IMR-90 (cell line): ENCODE data around the gene COL8A1. TPM values are rescaled to one million over a fixed set of nuclear protein-coding genes. Genes with fewer than 3 reads are reported as not detected.

Experiments
- ATAC-seq: fragments of 200-7000 bp; cut with Tn5 transposase; 2 replicates; pipeline ENCODE4 v1.9.1; 2020; ENCODE audit warnings: low read depth, mild to moderate bottlenecking, moderate library complexity
- BruUV-seq: library from RNA; stranded (reverse); fragments of 400-500 nt; replicated peaks from 2 replicates; lab custom pipeline; 2021; lab: Mats Ljungman, UMichigan
- CTCF ChIA-PET: fragments of 300-600 bp; formaldehyde crosslinking; extraction: SDS; loops from one replicate; lab custom pipeline; 2021; ENCODE audit warnings: antibody characterized with exemption; lab: Yijun Ruan, JAX
- POLR2A ChIA-PET: fragments of 300-600 bp; sonication (Branson Sonifier 250); formaldehyde crosslinking; loops from one replicate; lab custom pipeline; 2022; ENCODE audit warnings: antibody characterized with exemption; ENCODE audit not compliant: unreplicated experiment; lab: Charles Lee
- DNase-seq: peaks from one replicate; pipeline ENCODE4 v3.0.0; 2013
- H2AFZ ChIP-seq: replicated peaks from 2 replicates; pipeline ENCODE3; 2013; ENCODE audit warnings: low read length, mild to moderate bottlenecking; ENCODE audit not compliant: poor library complexity
- H2AK5ac ChIP-seq: 2 replicates; pipeline ENCODE4 v1.6.1; 2013; ENCODE audit warnings: low read depth, low read length, inconsistent platforms
- H2AK9ac ChIP-seq: replicated peaks from 2 replicates; pipeline ENCODE3; 2013; ENCODE audit warnings: mild to moderate bottlenecking, low read depth, low read length, moderate library complexity; ENCODE audit not compliant: poor library complexity
- H2BK120ac ChIP-seq: 2 replicates; pipeline ENCODE4 v1.6.1; 2013; ENCODE audit warnings: low read depth, low read length, inconsistent platforms
- H2BK15ac ChIP-seq: 3 replicates; pipeline ENCODE4 v1.6.1; 2013; ENCODE audit warnings: low read depth, low read length, inconsistent platforms
- H2BK20ac ChIP-seq: 2 replicates; pipeline ENCODE4 v1.6.1; 2013; ENCODE audit warnings: low read depth, mild to moderate bottlenecking, inconsistent platforms, low read length, moderate library complexity
- H2BK5ac ChIP-seq: 2 replicates; pipeline ENCODE4 v1.6.1; 2013; ENCODE audit warnings: mild to moderate bottlenecking, low read depth, low read length, inconsistent platforms; ENCODE audit not compliant: poor library complexity, severe bottlenecking
- H3K14ac ChIP-seq: replicated peaks from 2 replicates; pipeline ENCODE4 v1.6.1; 2013; ENCODE audit warnings: low read depth, low read length, inconsistent platforms
- H3K18ac ChIP-seq: 2 replicates; pipeline ENCODE4 v1.6.1; 2013; ENCODE audit warnings: low read depth, low read length, control low read depth
- H3K23ac ChIP-seq: 2 replicates; pipeline ENCODE4 v1.6.1; 2013; ENCODE audit warnings: low read depth, low read length, inconsistent platforms
- H3K27ac ChIP-seq: 2 replicates; pipeline ENCODE4 v1.5.1; 2013; ENCODE audit warnings: mild to moderate bottlenecking, control low read depth, low read length; ENCODE audit not compliant: insufficient read depth
- H3K27me3 ChIP-seq: 2 replicates; pipeline ENCODE4 v1.6.1; 2013; ENCODE audit warnings: low read length; ENCODE audit not compliant: control insufficient read depth, insufficient read depth
- H3K36me3 ChIP-seq: 2 replicates; pipeline ENCODE4 v1.6.1; 2013; ENCODE audit warnings: low read length, mixed read lengths; ENCODE audit not compliant: control insufficient read depth, insufficient read depth
- H3K4ac ChIP-seq: 2 replicates; pipeline ENCODE4 v1.6.1; 2013; ENCODE audit warnings: low read depth, low read length, inconsistent platforms
- H3K4me1 ChIP-seq: 2 replicates; pipeline ENCODE4 v1.6.1; 2013; ENCODE audit warnings: low read length, mixed read lengths; ENCODE audit not compliant: control insufficient read depth, insufficient read depth
- H3K4me2 ChIP-seq: 2 replicates; pipeline ENCODE4 v1.6.1; 2013; ENCODE audit warnings: low read depth, mild to moderate bottlenecking, control low read depth, low read length, moderate library complexity
- H3K4me3 ChIP-seq: 2 replicates; pipeline ENCODE4 v1.5.1; 2013; ENCODE audit warnings: low read depth, mild to moderate bottlenecking, control low read depth, low read length, moderate library complexity; ENCODE audit not compliant: insufficient read depth
- H3K56ac ChIP-seq: 2 replicates; pipeline ENCODE4 v1.6.1; 2013; ENCODE audit warnings: low read length, inconsistent platforms; ENCODE audit not compliant: insufficient read depth; ENCODE audit errors: extremely low read depth
- H3K79me1 ChIP-seq, 2 experiments: 2 replicates each; pipeline ENCODE4 v1.6.1; 2013; ENCODE audit warnings: low read length in 2 of 2, inconsistent platforms in 1 of 2, low read depth in 1 of 2
- H3K9ac ChIP-seq: 2 replicates; pipeline ENCODE4 v1.6.1; 2013; ENCODE audit warnings: low read depth, low read length, control low read depth
- H3K9me1 ChIP-seq: 2 replicates; pipeline ENCODE4 v1.6.1; 2013; ENCODE audit warnings: low read length, inconsistent platforms; ENCODE audit not compliant: insufficient read depth
- H3K9me3 ChIP-seq: 2 replicates; pipeline ENCODE4 v1.6.1; 2013; ENCODE audit warnings: low read length; ENCODE audit not compliant: control insufficient read depth, insufficient read depth
- H4K20me1 ChIP-seq: 2 replicates; pipeline ENCODE4 v1.6.1; 2013; ENCODE audit warnings: low read length, inconsistent platforms; ENCODE audit not compliant: insufficient read depth
- H4K5ac ChIP-seq: 2 replicates; pipeline ENCODE4 v1.6.1; 2013; ENCODE audit warnings: mild to moderate bottlenecking, low read depth, low read length, control low read depth
- H4K8ac ChIP-seq, 2 experiments: 2 replicates each; pipeline ENCODE4 v1.6.1; 2013; ENCODE audit warnings: low read depth in 2 of 2, low read length in 2 of 2, control low read depth in 1 of 2, inconsistent platforms in 1 of 2
- H4K91ac ChIP-seq: 2 replicates; pipeline ENCODE4 v1.6.1; 2013; ENCODE audit warnings: low read depth, low read length, inconsistent platforms; ENCODE audit not compliant: insufficient read depth
- MXI1 ChIP-seq: IDR thresholded peaks from 2 replicates; pipeline ENCODE4 v1.6.1; 2012; ENCODE audit warnings: low read depth, mild to moderate bottlenecking, low read length, moderate library complexity, borderline replicate concordance
- WGBS, 2 experiments: methylation state at CpG; one replicate each; pipeline versions ENCODE4 v1.1.5 to v1.1.7; 2013; ENCODE audit warnings: missing lambda C conversion rate in 2 of 2; ENCODE audit not compliant: insufficient read length in 1 of 2; ENCODE audit errors: extremely low coverage in 2 of 2; 5-methylcytosine and 5-hydroxymethylcytosine counted together
- dilution Hi-C: fragments of 300-500 bp; cut with HindIII; formaldehyde crosslinking; loops from one replicate; pipeline ENCODE4 v1.14.3; 2018; ENCODE audit warnings: low sequenced_read_pairs; ENCODE audit not compliant: unreplicated experiment
- in situ Hi-C: fragments of 300-500 bp; cut with MboI; formaldehyde crosslinking; loops from 3 replicates; pipeline ENCODE4 v1.14.3; 2019; ENCODE audit warnings: low sequenced_read_pairs, inconsistent platforms, mixed read lengths
- intact Hi-C: fragments of 100-400 bp; cut with micrococcal nuclease; formaldehyde crosslinking; loops from 2 replicates; pipeline ENCODE4 v1.10.0; 2022
- polyA plus RNA-seq, 3 experiments: library from polyadenylated mRNA; depleted of rRNA; stranded (reverse); fragments of >200 nt; gene quantifications; 2 replicates each; pipeline ENCODE4 v1.2.3, GENCODE V29; 2012; ENCODE audit warnings: low replicate concordance in 1 of 3
- total RNA-seq: library from RNA; depleted of rRNA; stranded (reverse); fragments of >200 nt; gene quantifications from 2 replicates; pipeline ENCODE4 v1.2.3, GENCODE V29; 2012

The COL8A1 gene
- total and polyA plus RNA-seq, 2 of the 4 experiments (the other 2 are of a cell fraction), result 119 to 151 TPM

- Histone ChIP-seq H4K20me1 (0 out of 2 replicates have a peak, but pooled peaks cover 3% of the 10 kb centered on the region), H3K4me2 (no peak overlapping the region), H3K56ac (no peak overlapping the region), H3K4me1 (peaks cover 12% of the 10 kb centered on the region), H2BK20ac (peak overlapping the region; percentile 54), H3K23ac (peak overlapping the region; percentile 52), H4K5ac (no peak overlapping the region), H3K9ac (no peak overlapping the region), H2AFZ (no peak overlapping the region), H3K36me3 (peaks cover 7% of the 10 kb centered on the region), H3K9me3 (peaks cover 3% of the 10 kb centered on the region; the same call in 1 of the 2 replicates), H2BK15ac (no peak overlapping the region; the same call in 2 of the 3 replicates), H2AK5ac (no peak overlapping the region), H3K18ac (peak overlapping the region; percentile 1; the same call in 1 of the 2 replicates), H2BK120ac (peak overlapping the region; percentile 35; the same call in 1 of the 2 replicates), H4K91ac (peak overlapping the region; percentile 34), H3K79me1 (peaks cover 8 to 33% of the 10 kb centered on the region in 2 experiments), H4K8ac (0 out of 4 replicates have a peak overlapping the region, but pooled peaks of 1 of the 2 experiments have one; percentile 38), H3K4ac (0 out of 2 replicates have a peak overlapping the region, but pooled peaks have one; percentile 17), H3K27ac (no peak overlapping the region), H3K27me3 (no peaks in the 10 kb centered on the region), H2AK9ac (no peak overlapping the region), H3K9me1 (peaks cover 16% of the 10 kb centered on the region), H2BK5ac (peak overlapping the region; percentile 40), H3K14ac (peak overlapping the region; percentile 43; the same call in 1 of the 2 replicates), H3K4me3 (no peak overlapping the region)
- WGBS, 2 experiments, result 67% methylated on average over 1 of the region's 2 CpGs; no CpG with 5 or more reads in 1 of the 2 experiments
- dilution Hi-C loops, result no loop called here
- ATAC-seq (no peak), DNase-seq (no peak)
- POLR2A ChIA-PET, result no interaction called here
- no TSS peak for BruUV-seq
- intact Hi-C loops, result no loop called here
- TF ChIP-seq MXI1, result no peak
- CTCF ChIA-PET, result no interaction called here
- in situ Hi-C loops, result no loop called here
Measured at GRCh38 chr3:99698932-99699331, 60.5 kb downstream of the COL8A1 start.
